ENCODE measurements around the gene HDHD5. TPM values are rescaled to one million over a fixed set of nuclear protein-coding genes. Genes with fewer than 3 reads are reported as not detected.

Gene HDHD5
- total RNA-seq, 1 experiment from 2014 or later: 37.2 TPM

- Histone ChIP-seq H3K36me3 (ENCODE audit: control insufficient read depth, insufficient read depth, low read length) (no peaks in the 10 kb centered on the region; the same call in 1 of the 2 replicates), H3K27ac (ENCODE audit: low read length) (no peak overlapping the region), H3K4me3 (ENCODE audit: low read depth in 2 of 2, low read length in 2 of 2) (no peak overlapping the region), H3K4me1 (ENCODE audit: control insufficient read depth, insufficient read depth, low read length) (no peaks in the 10 kb centered on the region), H3K9me3 (ENCODE audit: control insufficient read depth, insufficient read depth, low read depth, low read length) (no peaks in the 10 kb centered on the region), H3K27me3 (ENCODE audit: control insufficient read depth, insufficient read depth, low read length) (no peaks in the 10 kb centered on the region)
- intact Hi-C loops (cut with micrococcal nuclease; ENCODE audit: unreplicated experiment) (no loop called here), in situ Hi-C loops (cut with HindIII; ENCODE audit: low pct_unique_long_range_greater_than_20kb, low sequenced_read_pairs) (no loop called here)
- DNase-seq (ENCODE audit: low read depth, low spot score) (no peak), ATAC-seq (no peak)
- no TSS peak for BruUV-seq (replicated peaks)
- ChIA-PET POLR2A (no interaction called here), CTCF (no interaction called here)
- no peak for TF ChIP-seq SIN3A (IDR thresholded peaks at IDR 0.05; ENCODE audit: borderline replicate concordance, insufficient read depth, low read depth, low read length)
- TF ChIP-seq POLR2AphosphoS5 (IDR thresholded peaks at IDR 0.05; ENCODE audit: low read depth, low read length): no peak
- peak; percentile 47; the same call in 1 of the 2 replicates for TF ChIP-seq CTCF (IDR thresholded peaks at IDR 0.05)
- no peak for TF ChIP-seq REST (IDR thresholded peaks at IDR 0.05; ENCODE audit: insufficient read depth in 1 of 2, low read depth in 2 of 2, low read length in 1 of 2)
- no peak for TF ChIP-seq TCF7L2 (IDR thresholded peaks at IDR 0.05; ENCODE audit: low read depth, low read length)
Measured at GRCh38 chr22:17164392-17165024, 5.4 kb upstream of the HDHD5 start.

GRCh38 chr22:17162731-17163130 lies 3.7 kb upstream of the HDHD5 start:
- Histone ChIP-seq H3K4me1 (ENCODE audit: control insufficient read depth, insufficient read depth, low read length) (peaks cover 3% of the 10 kb centered on the region), H3K27me3 (ENCODE audit: control insufficient read depth, insufficient read depth, low read length) (no peaks in the 10 kb centered on the region), H3K9me3 (ENCODE audit: control insufficient read depth, insufficient read depth, low read depth, low read length) (no peaks in the 10 kb centered on the region), H3K36me3 (ENCODE audit: control insufficient read depth, insufficient read depth, low read length) (no peaks in the 10 kb centered on the region; the same call in 1 of the 2 replicates), H3K4me3 (ENCODE audit: low read depth in 2 of 2, low read length in 2 of 2) (no peak overlapping the region), H3K27ac (ENCODE audit: low read length) (no peak overlapping the region)
- ATAC-seq: no peak
- DNase-seq (ENCODE audit: low read depth, low spot score): no peak
- in situ Hi-C loops (cut with HindIII; ENCODE audit: low pct_unique_long_range_greater_than_20kb, low sequenced_read_pairs) (no loop called here), intact Hi-C loops (cut with micrococcal nuclease; ENCODE audit: unreplicated experiment) (no loop called here)
- no TSS peak for BruUV-seq (replicated peaks)
- CTCF ChIA-PET: no interaction called here
- POLR2A ChIA-PET: no interaction called here
- TF ChIP-seq SIN3A (IDR thresholded peaks at IDR 0.05; ENCODE audit: borderline replicate concordance, insufficient read depth, low read depth, low read length): no peak
- TF ChIP-seq TCF7L2 (IDR thresholded peaks at IDR 0.05; ENCODE audit: low read depth, low read length): no peak
- TF ChIP-seq POLR2AphosphoS5 (IDR thresholded peaks at IDR 0.05; ENCODE audit: low read depth, low read length): no peak
- no peak for TF ChIP-seq REST (IDR thresholded peaks at IDR 0.05; ENCODE audit: insufficient read depth in 1 of 2, low read depth in 2 of 2, low read length in 1 of 2)

Data from Panc1 (cell line).